Measurements from ENCODE around the gene LIG1. TPM values are rescaled to one million over a fixed set of nuclear protein-coding genes. Genes with fewer than 3 reads are reported as not detected.
A peak's percentile ranks its signal among the peaks of the same experiment; 100 is the strongest.

LIG1 gene
- total RNA-seq, result 4.7 TPM
- long read RNA-seq, partial matches to known transcripts, result 3 of 7 reads
- long read RNA-seq, other reads (novel, unspliced or antisense), result 0 of 7 reads

DNA sequence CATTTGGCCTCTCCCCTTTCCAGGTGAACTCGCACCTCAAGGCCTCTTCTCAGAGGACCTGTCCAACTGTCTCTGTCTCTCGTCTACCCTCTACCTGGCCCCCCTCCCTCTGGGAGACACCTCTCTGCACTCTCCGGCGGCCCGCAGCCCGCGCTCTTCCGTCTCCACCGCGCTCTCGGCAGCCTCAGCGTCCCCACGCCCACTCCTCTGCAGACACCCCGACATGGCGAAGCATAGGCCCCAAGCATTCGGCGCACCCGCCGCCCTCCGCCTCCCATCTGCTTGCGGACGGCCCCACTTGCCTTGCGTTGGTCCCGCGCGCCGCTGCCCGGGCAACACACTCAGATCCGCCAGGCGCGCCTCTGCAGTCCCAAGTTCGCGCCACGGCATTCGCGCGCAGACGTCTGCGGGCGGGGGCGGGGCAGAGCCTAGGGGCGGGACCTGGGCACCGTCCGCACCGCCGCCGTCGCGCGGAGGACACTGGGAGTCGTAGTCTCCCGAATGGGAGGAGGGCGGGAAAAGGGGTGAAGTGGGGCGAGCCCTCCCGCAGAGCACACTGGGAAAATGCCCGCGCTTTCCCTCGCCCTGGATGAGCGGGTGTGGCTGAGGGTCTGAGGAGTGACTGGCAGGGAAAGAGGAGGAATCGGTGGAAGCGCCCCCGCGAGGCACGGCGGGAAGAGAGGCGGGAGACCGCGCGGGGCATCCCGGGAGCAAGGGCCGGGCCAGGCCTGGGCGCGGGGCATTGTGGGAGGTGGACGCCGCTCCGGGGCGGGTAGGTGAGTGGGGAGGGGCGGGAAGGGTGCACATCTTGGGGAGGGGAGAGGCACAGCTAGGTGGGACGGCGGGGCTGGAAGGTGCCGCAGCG, at the start of gene LIG1, which contains the start of gene ZSWIM9:
LIG1 (minus strand) TSS at position 406 of the 865 bp plus-strand sequence. CDS start 4,778 bp downstream, outside the sequence.
ZSWIM9 (plus strand) TSS at position 742 of the 865 bp plus-strand sequence. CDS start 1,123 bp downstream, outside the sequence.
- DNase-seq (ENCODE audit: low spot score), result peak; percentile 96

DNA sequence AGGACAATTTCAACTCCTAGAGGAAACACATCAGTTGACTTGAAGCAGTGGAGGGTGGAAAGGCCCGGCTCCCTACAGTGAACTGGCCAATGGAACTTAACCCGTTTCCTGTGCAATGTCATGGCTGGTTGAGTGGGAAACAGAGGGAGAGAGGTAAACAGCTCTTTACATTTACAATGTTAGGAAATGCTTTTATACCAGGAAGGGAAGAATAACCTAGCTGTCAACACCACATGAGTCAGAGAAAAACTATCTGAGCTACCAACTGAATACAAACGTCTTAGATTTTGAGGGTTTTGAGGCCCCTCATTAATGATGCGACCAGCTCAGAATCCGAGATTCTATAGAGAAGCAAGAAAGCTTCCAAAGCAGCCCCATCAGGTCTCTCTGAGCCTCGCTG, 48.9 kb upstream of the LIG1 start:
- DNase-seq (ENCODE audit: low spot score), result no peak

- no peak for DNase-seq (ENCODE audit: low spot score)
Measured at GRCh38 chr19:48216933-48217332, 46.8 kb upstream of the LIG1 start.

DNA sequence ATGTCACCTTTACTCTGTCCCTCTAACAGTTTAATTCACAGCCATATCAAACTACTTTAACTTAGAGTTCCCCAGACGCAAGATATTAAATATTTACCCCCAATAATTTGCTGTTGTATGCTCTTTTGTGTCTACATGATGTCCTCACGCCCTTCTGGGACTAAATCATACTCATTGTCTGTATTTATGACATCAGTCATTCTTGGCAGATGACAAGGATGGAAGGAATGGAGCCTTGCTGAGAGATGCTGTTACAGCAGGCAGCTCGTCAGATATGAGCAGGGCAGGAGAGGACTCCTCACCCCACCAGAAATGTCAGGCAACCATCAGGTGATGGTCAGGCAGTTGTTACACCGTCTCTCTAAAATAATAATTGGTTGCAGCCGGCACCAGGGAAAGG, 43.8 kb upstream of the LIG1 start:
- no peak for DNase-seq (ENCODE audit: low spot score)

DNA sequence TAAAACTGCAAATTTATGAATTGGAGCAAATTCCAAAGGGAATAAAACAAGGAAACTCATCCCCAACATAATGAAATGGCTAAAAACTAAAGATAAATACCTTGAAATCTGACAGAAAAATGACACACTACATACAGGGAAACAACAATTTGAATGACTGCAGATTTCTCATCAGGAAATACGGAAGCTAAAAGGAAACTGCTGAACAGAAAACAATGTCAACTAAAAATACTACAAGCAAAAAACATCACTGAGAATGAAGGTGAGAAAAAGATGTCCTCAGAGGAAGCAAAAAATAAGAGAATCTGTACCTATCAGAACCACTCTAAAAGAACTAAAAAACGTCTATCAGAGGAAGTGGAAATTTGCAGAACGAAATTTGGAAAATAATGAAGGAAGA, 39.9 kb upstream of the LIG1 start:
- DNase-seq (ENCODE audit: low spot score), result no peak

- no peak for DNase-seq (ENCODE audit: low spot score)
Measured at GRCh38 chr19:48206397-48207093, 36.4 kb upstream of the LIG1 start.

GRCh38 chr19:48203794-48204628, 33.9 kb upstream of the LIG1 start:
- peak; percentile 97 for DNase-seq (ENCODE audit: low spot score)

GRCh38 chr19:48203222-48203793, 33.2 kb upstream of the LIG1 start:
- DNase-seq (ENCODE audit: low spot score), result no peak

DNA sequence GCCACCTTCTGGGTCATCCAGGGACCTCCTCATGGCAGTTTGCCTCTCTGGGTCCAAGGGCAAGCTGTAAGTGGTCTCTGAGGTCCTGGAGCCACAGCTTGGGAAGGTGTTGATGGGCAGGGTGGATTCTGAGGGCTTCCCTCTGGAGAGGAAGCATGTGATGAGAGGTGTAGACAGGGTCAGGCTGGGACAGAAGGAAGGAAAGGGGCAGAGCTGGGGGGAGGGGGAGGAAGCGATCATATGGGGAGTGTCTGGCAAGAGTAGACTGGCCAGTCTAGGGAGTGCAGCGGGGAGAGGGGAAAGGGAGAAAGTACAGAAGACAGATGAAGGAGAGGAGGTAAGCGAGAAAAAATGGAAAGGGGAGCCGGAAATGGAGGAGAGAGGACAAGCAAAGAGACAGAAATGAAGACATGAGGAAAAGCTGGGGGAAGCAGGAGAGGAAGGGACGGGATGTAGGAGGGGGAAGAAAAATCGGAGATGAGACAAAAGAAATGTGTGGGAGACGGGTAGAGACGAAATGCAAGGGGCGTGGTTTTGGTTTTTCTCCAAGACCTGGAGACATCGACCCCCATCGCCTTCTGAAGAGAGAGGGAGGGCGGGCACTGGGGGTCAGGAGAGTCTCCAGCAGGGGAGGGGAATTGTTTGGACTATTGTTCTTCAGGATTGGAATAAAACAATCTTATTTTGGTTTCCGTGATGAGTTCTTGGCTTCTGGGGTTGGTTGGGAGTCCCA, 27.0 kb upstream of the LIG1 start:
- no peak for DNase-seq (ENCODE audit: low spot score)

GRCh38 chr19:48196321-48196763, 26.2 kb upstream of the LIG1 start:
- DNase-seq (ENCODE audit: low spot score), result no peak

GRCh38 chr19:48194844-48195830, 25.0 kb upstream of the LIG1 start:
- DNase-seq (ENCODE audit: low spot score), result no peak

DNA sequence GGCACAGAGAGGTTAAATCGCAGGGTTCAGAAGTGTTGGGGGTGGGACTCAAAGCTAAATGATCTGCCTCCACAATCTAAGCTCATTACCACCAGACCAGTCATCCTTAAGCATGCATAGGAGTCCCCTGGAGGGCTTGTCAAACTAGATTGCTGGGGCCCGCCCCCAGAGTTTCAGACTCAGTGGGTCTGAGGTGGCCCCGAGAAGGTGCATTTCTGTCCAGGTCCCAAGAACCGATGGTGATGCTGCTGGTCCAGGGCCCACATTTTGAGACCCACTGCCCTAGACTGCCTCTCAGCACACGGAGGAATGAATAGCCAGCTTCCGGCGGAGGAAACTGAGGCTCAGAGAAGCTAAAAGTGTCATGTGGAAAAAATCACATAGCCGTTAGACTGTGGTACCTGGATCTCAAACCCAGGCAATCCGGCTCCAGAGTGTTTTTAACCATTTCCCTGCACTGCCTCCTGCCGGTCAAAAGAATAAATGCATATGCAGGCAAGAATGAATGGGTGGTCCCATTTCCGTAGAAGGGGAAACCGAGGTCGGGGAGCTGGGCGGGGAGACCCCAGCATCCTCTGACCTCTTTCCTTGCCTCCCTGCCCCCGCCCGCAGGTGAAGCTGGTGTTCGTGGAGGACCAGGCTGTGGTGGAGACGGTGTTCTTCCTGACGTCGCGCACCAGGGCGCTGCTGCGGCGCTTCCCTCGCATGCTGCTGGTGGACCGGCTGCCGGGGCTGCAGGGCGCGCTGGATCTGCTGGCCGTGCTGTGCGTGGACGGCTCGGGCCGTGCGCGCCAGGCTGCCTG, 24.1 kb upstream of the LIG1 start:
- no peak for DNase-seq (ENCODE audit: low spot score)

- DNase-seq (ENCODE audit: low spot score), result no peak
Measured at GRCh38 chr19:48192750-48193149, 22.6 kb upstream of the LIG1 start.

- DNase-seq (ENCODE audit: low spot score), result no peak
Measured at GRCh38 chr19:48190885-48191284, 20.7 kb upstream of the LIG1 start.

DNA sequence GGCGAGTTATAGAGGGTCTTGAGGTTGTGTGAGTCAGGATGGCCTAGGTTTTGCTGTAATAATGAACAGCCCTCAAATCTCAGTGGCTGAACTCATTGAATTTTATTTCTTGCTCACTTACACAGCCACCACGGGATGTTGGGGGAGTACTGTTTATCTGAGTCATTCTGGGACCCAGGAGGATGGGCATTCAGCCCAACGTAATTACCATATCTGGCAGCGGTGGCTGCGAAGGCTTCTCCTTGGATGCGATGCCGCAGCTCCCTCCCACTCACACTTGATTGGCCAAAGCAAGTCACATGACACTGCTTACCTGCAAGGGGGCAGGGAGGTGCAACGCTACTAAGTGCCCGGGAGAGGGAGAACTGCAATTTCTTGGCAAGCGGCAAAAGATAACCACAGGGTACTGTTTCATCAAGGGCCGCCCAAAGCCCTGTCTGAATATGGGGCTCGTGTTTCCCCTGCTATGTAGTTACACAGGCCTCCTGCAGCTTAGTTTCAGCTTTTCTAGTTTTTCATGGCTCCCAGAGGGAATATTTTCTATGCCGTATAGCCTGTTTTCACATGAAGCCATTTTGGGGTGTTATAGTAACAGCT, 20.2 kb upstream of the LIG1 start:
- DNase-seq (ENCODE audit: low spot score), result peak; percentile 67

DNA sequence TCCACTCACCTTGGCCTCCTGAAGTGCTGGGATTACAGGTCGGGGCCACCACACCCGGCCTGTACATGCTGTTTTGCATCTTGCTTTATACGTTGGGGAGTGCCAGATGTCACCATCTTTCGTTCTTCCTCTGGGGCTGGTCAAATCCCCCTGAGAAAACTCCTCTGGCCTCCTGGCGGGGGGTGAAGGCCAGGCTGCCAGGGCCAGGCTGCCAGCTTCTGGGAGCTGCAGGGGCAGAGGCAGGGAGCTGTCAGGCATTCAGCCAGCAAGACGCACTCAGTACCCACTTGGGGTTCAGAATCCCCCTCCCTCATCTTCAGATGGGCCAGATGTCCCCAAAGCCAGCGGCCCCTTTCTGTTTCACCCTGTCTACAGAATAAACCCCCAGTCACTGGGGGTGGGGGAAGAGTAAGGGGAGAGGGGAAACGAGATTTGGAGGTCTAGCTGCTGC, 16.4 kb upstream of the LIG1 start:
- DNase-seq (ENCODE audit: low spot score), result peak; percentile 64

DNA sequence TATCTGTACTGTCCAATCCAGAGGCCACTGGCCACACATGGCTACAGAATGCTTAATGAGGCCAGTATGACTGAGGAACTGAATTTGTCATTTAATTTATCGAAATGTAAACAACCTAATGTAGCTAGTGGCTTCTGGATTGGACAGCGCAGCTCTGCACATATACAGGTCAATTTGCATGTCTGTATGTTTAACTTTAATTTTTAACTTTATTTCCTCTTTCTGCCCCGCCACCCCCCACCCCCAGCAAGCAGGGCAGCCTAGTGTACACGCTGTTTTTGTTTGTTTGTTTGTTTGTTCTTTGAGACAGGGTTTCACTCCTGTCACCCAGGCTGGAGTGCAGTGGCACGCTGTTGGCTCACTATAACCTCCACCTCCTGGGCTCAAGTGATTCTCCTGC, 15.9 kb upstream of the LIG1 start:
- DNase-seq (ENCODE audit: low spot score), result peak; percentile 59

DNA sequence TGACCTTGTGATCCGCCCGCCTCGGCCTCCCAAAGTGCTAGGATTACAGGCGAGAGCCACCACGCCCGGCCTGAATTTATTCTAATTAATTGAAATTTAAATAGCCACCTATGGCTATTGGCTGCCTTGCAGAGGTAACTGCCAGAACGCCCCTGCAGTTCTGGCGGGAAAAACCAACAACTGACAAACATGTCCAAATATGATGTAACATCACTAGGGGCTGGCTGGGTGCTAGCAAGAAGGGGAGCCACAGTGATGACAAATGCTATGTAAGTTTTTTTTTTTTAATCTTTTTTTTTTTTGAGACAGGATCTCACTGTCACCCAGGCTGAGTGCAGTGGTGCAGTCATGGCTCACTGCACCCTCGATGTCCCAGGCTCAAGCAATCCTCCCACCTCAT, 13.2 kb upstream of the LIG1 start:
- DNase-seq (ENCODE audit: low spot score), result no peak
